MM.1S (cell line): ENCODE data around the gene TMEM163.

Source experiments
- DNase-seq: peaks from one replicate; pipeline ENCODE4 v3.0.0-alpha.2; 2015
- H2AFZ ChIP-seq: fragments of 300-600 bp; sonication (generic); 2 replicates; pipeline ENCODE4 v1.6.0; 2016; ENCODE audit warnings: antibody characterized with exemption, low read length
- H3F3A ChIP-seq: fragments of 300-600 bp; sonication (generic); 2 replicates; pipeline ENCODE4 v1.6.1; 2016; ENCODE audit warnings: mild to moderate bottlenecking, antibody characterized with exemption, low read length, moderate library complexity, mixed read lengths; ENCODE audit not compliant: insufficient read depth
- H3K27ac ChIP-seq: fragments of 300-600 bp; sonication (generic); 2 replicates; pipeline ENCODE4 v1.5.1; 2016; ENCODE audit warnings: mild to moderate bottlenecking, low read length
- H3K27me3 ChIP-seq: fragments of 300-600 bp; sonication (generic); replicated peaks from 2 replicates; pipeline ENCODE4 v1.6.0; 2016; ENCODE audit warnings: low read length; ENCODE audit not compliant: insufficient read depth
- H3K36me3 ChIP-seq: fragments of 300-600 bp; sonication (generic); replicated peaks from 2 replicates; pipeline ENCODE4 v1.6.1; 2016; ENCODE audit warnings: mild to moderate bottlenecking, low read length, mixed read lengths; ENCODE audit not compliant: insufficient read depth
- H3K4me1 ChIP-seq: fragments of 300-600 bp; sonication (generic); 2 replicates; pipeline ENCODE4 v1.6.1; 2016; ENCODE audit warnings: low read length, mixed read lengths
- H3K4me2 ChIP-seq: fragments of 300-600 bp; sonication (generic); 2 replicates; pipeline ENCODE4 v1.6.0; 2016; ENCODE audit warnings: low read depth, low read length
- H3K4me3 ChIP-seq: fragments of 300-600 bp; sonication (generic); 2 replicates; pipeline ENCODE4 v1.5.1; 2016; ENCODE audit warnings: low read length, mixed read lengths
- H3K79me2 ChIP-seq: fragments of 300-600 bp; sonication (generic); 2 replicates; pipeline ENCODE4 v1.6.1; 2016; ENCODE audit warnings: mixed run types, low read length, mixed read lengths
- H3K9ac ChIP-seq: fragments of 300-600 bp; sonication (generic); 2 replicates; pipeline ENCODE4 v1.6.1; 2016; ENCODE audit warnings: low read length, mixed read lengths
- H3K9me2 ChIP-seq: fragments of 300-600 bp; sonication (generic); replicated peaks from 2 replicates; pipeline ENCODE4 v1.6.1; 2016; ENCODE audit warnings: mild to moderate bottlenecking, low read length, mixed read lengths; ENCODE audit not compliant: insufficient read depth
- H3K9me3 ChIP-seq: fragments of 300-600 bp; sonication (generic); replicated peaks from 2 replicates; pipeline ENCODE4 v1.6.1; 2016; ENCODE audit warnings: mild to moderate bottlenecking, low read length, mixed read lengths; ENCODE audit not compliant: insufficient read depth
- H4K20me1 ChIP-seq: fragments of 300-600 bp; sonication (generic); 2 replicates; pipeline ENCODE4 v1.6.1; 2016; ENCODE audit warnings: mild to moderate bottlenecking, low read length, moderate library complexity, mixed read lengths; ENCODE audit not compliant: insufficient read depth
- EZH2 ChIP-seq: fragments of 300-600 bp; sonication (generic); optimal IDR thresholded peaks from 2 replicates; pipeline ENCODE3; 2017; ENCODE audit warnings: low read depth, mild to moderate bottlenecking, antibody characterized with exemption, low read length, mixed read lengths
- EZH2phosphoT487 ChIP-seq: fragments of 300-600 bp; sonication (generic); IDR thresholded peaks from 2 replicates; pipeline ENCODE4 v1.6.1; 2018; ENCODE audit warnings: antibody characterized with exemption, low read length
- TF ChIP-seq, protein P1 (sequence below): fragments of 300-600 bp; sonication (generic); IDR thresholded peaks from 2 replicates; pipeline ENCODE4 v1.5.1; 2016; ENCODE audit warnings: antibody characterized with exemption, low read length, mixed read lengths

The TMEM163 gene

DNA sequence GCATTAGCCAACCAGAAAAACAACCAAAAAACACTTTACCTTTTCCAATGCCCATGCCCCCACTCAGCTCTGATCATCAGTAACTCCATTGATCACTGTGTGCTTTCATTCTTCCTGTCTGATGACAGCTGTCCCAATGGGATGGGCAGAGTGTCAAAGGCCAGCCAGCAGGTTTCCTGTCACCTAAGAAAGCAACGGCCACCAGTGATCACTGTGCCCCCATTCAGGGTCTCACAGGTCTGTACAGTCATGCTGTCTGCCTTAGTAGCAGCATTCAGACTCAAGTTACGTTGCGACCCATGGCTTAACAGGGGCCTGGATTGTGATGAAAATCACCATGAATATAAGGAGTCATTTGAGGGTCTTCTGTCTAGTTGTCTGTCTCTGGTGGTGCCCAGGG, 280.4 kb downstream of the TMEM163 start:
- no peak overlapping the region for H3K27ac ChIP-seq
- H3K4me3 ChIP-seq = no peak overlapping the region
- H3K4me2 ChIP-seq = no peak overlapping the region
- no peak overlapping the region for H3K9ac ChIP-seq
- TF ChIP-seq, protein P1, sequence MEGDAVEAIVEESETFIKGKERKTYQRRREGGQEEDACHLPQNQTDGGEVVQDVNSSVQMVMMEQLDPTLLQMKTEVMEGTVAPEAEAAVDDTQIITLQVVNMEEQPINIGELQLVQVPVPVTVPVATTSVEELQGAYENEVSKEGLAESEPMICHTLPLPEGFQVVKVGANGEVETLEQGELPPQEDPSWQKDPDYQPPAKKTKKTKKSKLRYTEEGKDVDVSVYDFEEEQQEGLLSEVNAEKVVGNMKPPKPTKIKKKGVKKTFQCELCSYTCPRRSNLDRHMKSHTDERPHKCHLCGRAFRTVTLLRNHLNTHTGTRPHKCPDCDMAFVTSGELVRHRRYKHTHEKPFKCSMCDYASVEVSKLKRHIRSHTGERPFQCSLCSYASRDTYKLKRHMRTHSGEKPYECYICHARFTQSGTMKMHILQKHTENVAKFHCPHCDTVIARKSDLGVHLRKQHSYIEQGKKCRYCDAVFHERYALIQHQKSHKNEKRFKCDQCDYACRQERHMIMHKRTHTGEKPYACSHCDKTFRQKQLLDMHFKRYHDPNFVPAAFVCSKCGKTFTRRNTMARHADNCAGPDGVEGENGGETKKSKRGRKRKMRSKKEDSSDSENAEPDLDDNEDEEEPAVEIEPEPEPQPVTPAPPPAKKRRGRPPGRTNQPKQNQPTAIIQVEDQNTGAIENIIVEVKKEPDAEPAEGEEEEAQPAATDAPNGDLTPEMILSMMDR = no peak
- TF ChIP-seq EZH2phosphoT487 (no peak), EZH2 (no peak)
- H3F3A ChIP-seq = no peaks in the 10 kb centered on the region
- no peak for DNase-seq
- H3K79me2 ChIP-seq = no peaks in the 10 kb centered on the region
- H2AFZ ChIP-seq = no peak overlapping the region
- H3K9me2 ChIP-seq = no peaks in the 10 kb centered on the region
- H4K20me1 ChIP-seq = no peaks in the 10 kb centered on the region
- no peaks in the 10 kb centered on the region for H3K9me3 ChIP-seq
- H3K27me3 ChIP-seq = no peaks in the 10 kb centered on the region
- H3K36me3 ChIP-seq = peaks cover 3% of the 10 kb centered on the region; the same call in 1 of the 2 replicates
- no peaks in the 10 kb centered on the region for H3K4me1 ChIP-seq

DNA sequence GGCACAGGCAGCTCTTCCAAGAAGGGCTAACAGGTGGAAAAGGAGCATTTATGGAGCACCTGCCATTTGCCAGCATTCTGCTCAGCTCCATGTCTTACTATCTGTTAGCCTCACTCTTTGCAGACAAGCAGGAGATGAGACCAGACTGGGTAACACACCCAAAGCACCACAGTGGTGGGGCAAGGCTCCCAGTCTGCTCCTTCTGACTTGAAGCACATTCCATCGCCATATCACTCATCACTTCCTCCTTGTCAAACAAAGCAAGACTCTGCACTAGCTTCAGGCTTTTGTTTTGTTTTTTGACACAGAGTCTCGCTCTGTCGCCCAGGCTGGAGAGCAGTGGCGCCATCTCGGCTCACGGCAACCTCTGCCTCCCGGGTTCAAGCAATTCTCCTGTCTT, 282.1 kb downstream of the TMEM163 start:
- Histone ChIP-seq H3K4me3 (no peak overlapping the region), H3K4me1 (no peaks in the 10 kb centered on the region), H3K79me2 (no peaks in the 10 kb centered on the region), H3K9me3 (no peaks in the 10 kb centered on the region), H3F3A (no peaks in the 10 kb centered on the region), H3K9me2 (no peaks in the 10 kb centered on the region), H3K27ac (no peak overlapping the region), H3K4me2 (no peak overlapping the region), H4K20me1 (no peaks in the 10 kb centered on the region), H3K9ac (no peak overlapping the region), H3K36me3 (peaks cover 8% of the 10 kb centered on the region; the same call in 1 of the 2 replicates), H3K27me3 (no peaks in the 10 kb centered on the region), H2AFZ (no peak overlapping the region)
- no peak for DNase-seq
- TF ChIP-seq EZH2 (no peak), EZH2phosphoT487 (no peak)
- TF ChIP-seq, protein P1 = no peak

GRCh38 chr2:134435936-134436335, 282.9 kb downstream of the TMEM163 start:
- Histone ChIP-seq H3K9ac (no peak overlapping the region), H3K9me2 (no peaks in the 10 kb centered on the region), H4K20me1 (no peaks in the 10 kb centered on the region), H3K27me3 (no peaks in the 10 kb centered on the region), H3K4me1 (no peaks in the 10 kb centered on the region), H3K4me3 (no peak overlapping the region), H3K27ac (no peak overlapping the region), H3K9me3 (no peaks in the 10 kb centered on the region), H3K4me2 (no peak overlapping the region), H3K36me3 (peaks cover 8% of the 10 kb centered on the region; the same call in 1 of the 2 replicates), H3F3A (no peaks in the 10 kb centered on the region), H3K79me2 (no peaks in the 10 kb centered on the region), H2AFZ (no peak overlapping the region)
- no peak for DNase-seq
- TF ChIP-seq, protein P1 = no peak
- TF ChIP-seq EZH2phosphoT487 (no peak), EZH2 (no peak)
